Measurements from ENCODE around the gene GALNT7. TPM values are rescaled to one million over a fixed set of nuclear protein-coding genes. Genes with fewer than 3 reads are reported as not detected.

Gene GALNT7
- polyA plus RNA-seq, 1 donor from 2014 or later: 15.0 TPM

GRCh38 chr4:173214231-173214630, 45.6 kb downstream of the GALNT7 start:
- H3K9me2 ChIP-seq (ENCODE audit: insufficient read depth, low read length): no peaks in the 10 kb centered on the region
- H3K79me2 ChIP-seq (replicated peaks; ENCODE audit: insufficient read depth, low read length): no peaks in the 10 kb centered on the region
- no peaks in the 10 kb centered on the region for H3K27me3 ChIP-seq (ENCODE audit: insufficient read depth, low read depth, low read length)
- no peaks in the 10 kb centered on the region for H3F3A ChIP-seq (ENCODE audit: insufficient read depth, low read length, poor library complexity, severe bottlenecking)
- H3K9me3 ChIP-seq (ENCODE audit: low read length): no peaks in the 10 kb centered on the region
- no peak overlapping the region for H3K9ac ChIP-seq (ENCODE audit: low read length)
- H2AFZ ChIP-seq (ENCODE audit: low read depth, low read length): no peak overlapping the region
- no peak for TF ChIP-seq SMC3 (conservative IDR thresholded peaks at IDR 0.05; ENCODE audit: poor library complexity)
- TF ChIP-seq POLR2AphosphoS5 (IDR thresholded peaks at IDR 0.05): no peak
- no peak for TF ChIP-seq TAF1 (IDR thresholded peaks at IDR 0.05; ENCODE audit: low read depth)
- TF ChIP-seq, protein P1, sequence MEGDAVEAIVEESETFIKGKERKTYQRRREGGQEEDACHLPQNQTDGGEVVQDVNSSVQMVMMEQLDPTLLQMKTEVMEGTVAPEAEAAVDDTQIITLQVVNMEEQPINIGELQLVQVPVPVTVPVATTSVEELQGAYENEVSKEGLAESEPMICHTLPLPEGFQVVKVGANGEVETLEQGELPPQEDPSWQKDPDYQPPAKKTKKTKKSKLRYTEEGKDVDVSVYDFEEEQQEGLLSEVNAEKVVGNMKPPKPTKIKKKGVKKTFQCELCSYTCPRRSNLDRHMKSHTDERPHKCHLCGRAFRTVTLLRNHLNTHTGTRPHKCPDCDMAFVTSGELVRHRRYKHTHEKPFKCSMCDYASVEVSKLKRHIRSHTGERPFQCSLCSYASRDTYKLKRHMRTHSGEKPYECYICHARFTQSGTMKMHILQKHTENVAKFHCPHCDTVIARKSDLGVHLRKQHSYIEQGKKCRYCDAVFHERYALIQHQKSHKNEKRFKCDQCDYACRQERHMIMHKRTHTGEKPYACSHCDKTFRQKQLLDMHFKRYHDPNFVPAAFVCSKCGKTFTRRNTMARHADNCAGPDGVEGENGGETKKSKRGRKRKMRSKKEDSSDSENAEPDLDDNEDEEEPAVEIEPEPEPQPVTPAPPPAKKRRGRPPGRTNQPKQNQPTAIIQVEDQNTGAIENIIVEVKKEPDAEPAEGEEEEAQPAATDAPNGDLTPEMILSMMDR (IDR thresholded peaks at IDR 0.05; ENCODE audit: poor library complexity, severe bottlenecking): no peak
- TF ChIP-seq REST (IDR thresholded peaks at IDR 0.05; ENCODE audit: borderline replicate concordance): no peak
- TF ChIP-seq EZH2 (IDR thresholded peaks at IDR 0.05; ENCODE audit: borderline replicate concordance, insufficient read depth, low read length, poor library complexity, severe bottlenecking): no peak
- TF ChIP-seq RAD21 (conservative IDR thresholded peaks at IDR 0.05): no peak
- TF ChIP-seq MXI1 (conservative IDR thresholded peaks at IDR 0.05; ENCODE audit: poor library complexity, severe bottlenecking): no peak
- no peaks in the 10 kb centered on the region for H3K36me3 ChIP-seq (ENCODE audit: insufficient read depth, low read length)
- no peak overlapping the region for H3K27ac ChIP-seq (ENCODE audit: low read length)
- H3K4me2 ChIP-seq (ENCODE audit: low read length): no peak overlapping the region
- H4K20me1 ChIP-seq (ENCODE audit: insufficient read depth): no peaks in the 10 kb centered on the region
- H3K4me3 ChIP-seq (ENCODE audit: low read length): no peak overlapping the region

DNA sequence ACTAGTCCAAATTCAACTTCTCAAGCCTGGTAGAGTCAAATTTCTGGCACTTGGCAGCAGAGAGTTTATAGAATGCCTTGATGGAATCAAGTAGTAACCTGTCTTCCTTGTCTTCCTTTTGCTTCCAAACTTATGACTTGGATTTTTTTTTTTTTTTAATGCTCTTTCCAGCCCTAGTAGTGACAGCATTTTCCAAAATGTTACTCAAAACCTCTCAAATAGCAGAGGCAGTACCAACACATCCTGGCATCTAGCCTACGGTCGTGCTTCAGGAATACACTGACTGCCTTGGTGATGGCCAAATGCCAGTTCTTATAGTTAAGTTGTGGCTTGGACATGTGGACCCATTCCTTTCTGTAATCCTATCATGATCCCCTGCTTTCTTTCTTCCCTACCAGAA, 46.0 kb downstream of the GALNT7 start:
- Histone ChIP-seq H3K9me2 (ENCODE audit: insufficient read depth, low read length) (no peaks in the 10 kb centered on the region), H3K79me2 (replicated peaks; ENCODE audit: insufficient read depth, low read length) (no peaks in the 10 kb centered on the region), H4K20me1 (ENCODE audit: insufficient read depth) (no peaks in the 10 kb centered on the region), H2AFZ (ENCODE audit: low read depth, low read length) (no peak overlapping the region), H3K9ac (ENCODE audit: low read length) (no peak overlapping the region), H3K27me3 (ENCODE audit: insufficient read depth, low read depth, low read length) (no peaks in the 10 kb centered on the region), H3K9me3 (ENCODE audit: low read length) (no peaks in the 10 kb centered on the region), H3F3A (ENCODE audit: insufficient read depth, low read length, poor library complexity, severe bottlenecking) (no peaks in the 10 kb centered on the region), H3K36me3 (ENCODE audit: insufficient read depth, low read length) (no peaks in the 10 kb centered on the region), H3K4me2 (ENCODE audit: low read length) (no peak overlapping the region), H3K4me3 (ENCODE audit: low read length) (no peak overlapping the region), H3K27ac (ENCODE audit: low read length) (no peak overlapping the region)
- TF ChIP-seq REST (IDR thresholded peaks at IDR 0.05; ENCODE audit: borderline replicate concordance) (no peak), EP300 (conservative IDR thresholded peaks at IDR 0.05; ENCODE audit: poor library complexity, severe bottlenecking) (no peak), POLR2AphosphoS5 (IDR thresholded peaks at IDR 0.05) (no peak), TAF1 (IDR thresholded peaks at IDR 0.05; ENCODE audit: low read depth) (no peak), EZH2 (IDR thresholded peaks at IDR 0.05; ENCODE audit: borderline replicate concordance, insufficient read depth, low read length, poor library complexity, severe bottlenecking) (no peak), SMC3 (conservative IDR thresholded peaks at IDR 0.05; ENCODE audit: poor library complexity) (no peak), MXI1 (conservative IDR thresholded peaks at IDR 0.05; ENCODE audit: poor library complexity, severe bottlenecking) (no peak), RAD21 (conservative IDR thresholded peaks at IDR 0.05) (no peak)
- TF ChIP-seq, protein P1 (IDR thresholded peaks at IDR 0.05; ENCODE audit: poor library complexity, severe bottlenecking): no peak

Data from neural cell (in vitro differentiated cells).